ENCODE data around the gene CNTNAP2. TPM values are rescaled to one million over a fixed set of nuclear protein-coding genes. Genes with fewer than 3 reads are reported as not detected.

CNTNAP2 gene
- total RNA-seq, 1 experiment from 2014 or later: 0.03 TPM

GRCh38 chr7:146701166-146701565, 584.6 kb downstream of the CNTNAP2 start:
- no peaks in the 10 kb centered on the region for H3K36me3 ChIP-seq (ENCODE audit: control insufficient read depth, insufficient read depth, low read length)
- ATAC-seq: no peak
- H3K4me3 ChIP-seq (ENCODE audit: low read depth in 2 of 2, low read length in 2 of 2): no peak overlapping the region
- no peak overlapping the region for H3K27ac ChIP-seq (ENCODE audit: low read length)
- POLR2A ChIA-PET: no interaction called here
- H3K4me1 ChIP-seq (ENCODE audit: control insufficient read depth, insufficient read depth, low read length): no peaks in the 10 kb centered on the region
- H3K9me3 ChIP-seq (ENCODE audit: control insufficient read depth, insufficient read depth, low read depth, low read length): no peaks in the 10 kb centered on the region
- TF ChIP-seq, protein P1, sequence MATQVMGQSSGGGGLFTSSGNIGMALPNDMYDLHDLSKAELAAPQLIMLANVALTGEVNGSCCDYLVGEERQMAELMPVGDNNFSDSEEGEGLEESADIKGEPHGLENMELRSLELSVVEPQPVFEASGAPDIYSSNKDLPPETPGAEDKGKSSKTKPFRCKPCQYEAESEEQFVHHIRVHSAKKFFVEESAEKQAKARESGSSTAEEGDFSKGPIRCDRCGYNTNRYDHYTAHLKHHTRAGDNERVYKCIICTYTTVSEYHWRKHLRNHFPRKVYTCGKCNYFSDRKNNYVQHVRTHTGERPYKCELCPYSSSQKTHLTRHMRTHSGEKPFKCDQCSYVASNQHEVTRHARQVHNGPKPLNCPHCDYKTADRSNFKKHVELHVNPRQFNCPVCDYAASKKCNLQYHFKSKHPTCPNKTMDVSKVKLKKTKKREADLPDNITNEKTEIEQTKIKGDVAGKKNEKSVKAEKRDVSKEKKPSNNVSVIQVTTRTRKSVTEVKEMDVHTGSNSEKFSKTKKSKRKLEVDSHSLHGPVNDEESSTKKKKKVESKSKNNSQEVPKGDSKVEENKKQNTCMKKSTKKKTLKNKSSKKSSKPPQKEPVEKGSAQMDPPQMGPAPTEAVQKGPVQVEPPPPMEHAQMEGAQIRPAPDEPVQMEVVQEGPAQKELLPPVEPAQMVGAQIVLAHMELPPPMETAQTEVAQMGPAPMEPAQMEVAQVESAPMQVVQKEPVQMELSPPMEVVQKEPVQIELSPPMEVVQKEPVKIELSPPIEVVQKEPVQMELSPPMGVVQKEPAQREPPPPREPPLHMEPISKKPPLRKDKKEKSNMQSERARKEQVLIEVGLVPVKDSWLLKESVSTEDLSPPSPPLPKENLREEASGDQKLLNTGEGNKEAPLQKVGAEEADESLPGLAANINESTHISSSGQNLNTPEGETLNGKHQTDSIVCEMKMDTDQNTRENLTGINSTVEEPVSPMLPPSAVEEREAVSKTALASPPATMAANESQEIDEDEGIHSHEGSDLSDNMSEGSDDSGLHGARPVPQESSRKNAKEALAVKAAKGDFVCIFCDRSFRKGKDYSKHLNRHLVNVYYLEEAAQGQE (IDR thresholded peaks at IDR 0.05; ENCODE audit: insufficient read depth in 1 of 2, low read depth in 2 of 2, low read length in 1 of 2): no peak
- TF ChIP-seq SIN3A (IDR thresholded peaks at IDR 0.05; ENCODE audit: borderline replicate concordance, insufficient read depth, low read depth, low read length) (no peak), TCF7L2 (IDR thresholded peaks at IDR 0.05; ENCODE audit: low read depth, low read length) (no peak), POLR2AphosphoS5 (IDR thresholded peaks at IDR 0.05; ENCODE audit: low read depth, low read length) (no peak), CTCF (IDR thresholded peaks at IDR 0.05) (no peak)
- CTCF ChIA-PET: no interaction called here
- H3K27me3 ChIP-seq (ENCODE audit: control insufficient read depth, insufficient read depth, low read length): no peaks in the 10 kb centered on the region
- intact Hi-C loops (cut with micrococcal nuclease; ENCODE audit: unreplicated experiment) (no loop called here), in situ Hi-C loops (cut with HindIII; ENCODE audit: low pct_unique_long_range_greater_than_20kb, low sequenced_read_pairs) (no loop called here)
- DNase-seq (ENCODE audit: low read depth, low spot score): no peak
- no TSS peak for BruUV-seq (replicated peaks)

DNA sequence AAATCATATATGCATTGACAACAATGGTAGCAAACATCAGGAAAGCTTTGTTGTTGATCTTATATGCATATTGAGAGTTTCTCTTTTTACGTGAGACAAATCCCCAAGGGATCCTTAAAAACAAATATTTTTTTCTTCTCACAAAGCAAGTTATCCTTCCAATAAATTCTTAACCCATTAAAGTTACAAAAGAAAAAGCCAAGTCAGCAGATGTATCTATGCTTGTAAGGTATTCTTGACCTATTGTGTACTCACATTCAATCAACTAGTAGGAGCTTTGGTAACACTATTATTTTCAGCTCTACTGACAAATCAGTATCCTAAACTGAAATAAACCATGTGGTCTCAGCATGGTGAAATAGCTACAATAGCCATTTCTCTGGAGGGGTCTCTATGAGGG, 586.3 kb downstream of the CNTNAP2 start:
- H3K4me3 ChIP-seq (ENCODE audit: low read depth in 2 of 2, low read length in 2 of 2): no peak overlapping the region
- POLR2A ChIA-PET: no interaction called here
- DNase-seq (ENCODE audit: low read depth, low spot score) (no peak), ATAC-seq (no peak)
- H3K9me3 ChIP-seq (ENCODE audit: control insufficient read depth, insufficient read depth, low read depth, low read length): no peaks in the 10 kb centered on the region
- CTCF ChIA-PET: no interaction called here
- H3K27me3 ChIP-seq (ENCODE audit: control insufficient read depth, insufficient read depth, low read length): no peaks in the 10 kb centered on the region
- intact Hi-C loops (cut with micrococcal nuclease; ENCODE audit: unreplicated experiment) (no loop called here), in situ Hi-C loops (cut with HindIII; ENCODE audit: low pct_unique_long_range_greater_than_20kb, low sequenced_read_pairs) (no loop called here)
- TF ChIP-seq TCF7L2 (IDR thresholded peaks at IDR 0.05; ENCODE audit: low read depth, low read length) (no peak), SIN3A (IDR thresholded peaks at IDR 0.05; ENCODE audit: borderline replicate concordance, insufficient read depth, low read depth, low read length) (no peak)
- H3K27ac ChIP-seq (ENCODE audit: low read length): no peak overlapping the region
- BruUV-seq (replicated peaks): no TSS peak
- H3K4me1 ChIP-seq (ENCODE audit: control insufficient read depth, insufficient read depth, low read length): no peaks in the 10 kb centered on the region
- H3K36me3 ChIP-seq (ENCODE audit: control insufficient read depth, insufficient read depth, low read length): no peaks in the 10 kb centered on the region

- no TSS peak for BruUV-seq (replicated peaks)
- H3K27me3 ChIP-seq (ENCODE audit: control insufficient read depth, insufficient read depth, low read length): no peaks in the 10 kb centered on the region
These were observed 592.9 kb downstream of the CNTNAP2 start for GRCh38 chr7:146709451-146710027.

More at GRCh38 chr7:146709451-146710027, 592.9 kb downstream of the CNTNAP2 start:
- Histone ChIP-seq H3K9me3 (ENCODE audit: control insufficient read depth, insufficient read depth, low read depth, low read length) (no peaks in the 10 kb centered on the region), H3K4me3 (ENCODE audit: low read depth in 2 of 2, low read length in 2 of 2) (no peak overlapping the region), H3K36me3 (ENCODE audit: control insufficient read depth, insufficient read depth, low read length) (no peaks in the 10 kb centered on the region), H3K27ac (ENCODE audit: low read length) (no peak overlapping the region), H3K4me1 (ENCODE audit: control insufficient read depth, insufficient read depth, low read length) (no peaks in the 10 kb centered on the region)
- ChIA-PET POLR2A (no interaction called here), CTCF (no interaction called here)
- intact Hi-C loops (cut with micrococcal nuclease; ENCODE audit: unreplicated experiment) (no loop called here), in situ Hi-C loops (cut with HindIII; ENCODE audit: low pct_unique_long_range_greater_than_20kb, low sequenced_read_pairs) (no loop called here)
- ATAC-seq: no peak
- no peak for DNase-seq (ENCODE audit: low read depth, low spot score)
- TF ChIP-seq POLR2AphosphoS5 (IDR thresholded peaks at IDR 0.05; ENCODE audit: low read depth, low read length): no peak
- TF ChIP-seq SIN3A (IDR thresholded peaks at IDR 0.05; ENCODE audit: borderline replicate concordance, insufficient read depth, low read depth, low read length): no peak
- no peak for TF ChIP-seq CTCF (IDR thresholded peaks at IDR 0.05)
- no peak for TF ChIP-seq TCF7L2 (IDR thresholded peaks at IDR 0.05; ENCODE audit: low read depth, low read length)
- TF ChIP-seq, protein P1 (IDR thresholded peaks at IDR 0.05; ENCODE audit: insufficient read depth in 1 of 2, low read depth in 2 of 2, low read length in 1 of 2): no peak
